Stomach smooth muscle (tissue), 2 donors: Measurements from ENCODE around the gene PHACTR1.

Source experiments
- H3K27ac ChIP-seq: one replicate; pipeline ENCODE4 v1.7.0; 2013; ENCODE audit warnings: mild to moderate bottlenecking, low read length, inconsistent platforms
- H3K27me3 ChIP-seq, 2 donors: one replicate each; pipeline ENCODE4 v1.7.0; 2013; ENCODE audit warnings: low read length in 2 of 2; ENCODE audit not compliant: insufficient read depth in 2 of 2, control insufficient read depth in 1 of 2
- H3K36me3 ChIP-seq, 2 donors: one replicate each; pipeline ENCODE4 v1.7.0; 2013; ENCODE audit warnings: low read length in 2 of 2; ENCODE audit not compliant: control insufficient read depth in 2 of 2, insufficient read depth in 2 of 2
- H3K4me1 ChIP-seq: one replicate; pipeline ENCODE4 v1.7.0; 2013; ENCODE audit warnings: low read length; ENCODE audit not compliant: control insufficient read depth, insufficient read depth
- H3K4me3 ChIP-seq, 2 donors: one replicate each; pipeline ENCODE4 v1.7.0; 2013; ENCODE audit warnings: low read length in 2 of 2
- H3K9ac ChIP-seq, 2 donors: one replicate each; pipeline ENCODE4 v1.7.0; 2013; ENCODE audit warnings: low read length in 2 of 2, mild to moderate bottlenecking in 1 of 2
- H3K9me3 ChIP-seq, 2 donors: one replicate each; pipeline ENCODE4 v1.7.0; 2013; ENCODE audit warnings: low read length in 2 of 2; ENCODE audit not compliant: control insufficient read depth in 2 of 2
- donor health status: healthy.
- donor health status: Pancreatic carcinoma.

The PHACTR1 gene

GRCh38 chr6:12845224-12846004, 128.8 kb downstream of the PHACTR1 start:
- H3K4me1 ChIP-seq, result no peaks in the 10 kb centered on the region
- no peak overlapping the region for H3K4me3 ChIP-seq
- no peaks in the 10 kb centered on the region for H3K9me3 ChIP-seq
- no peak overlapping the region for H3K27ac ChIP-seq
- no peak overlapping the region for H3K9ac ChIP-seq
- no peaks in the 10 kb centered on the region for H3K36me3 ChIP-seq
- peaks cover 4 to 10% of the 10 kb centered on the region in 2 donors for H3K27me3 ChIP-seq

GRCh38 chr6:12848964-12849808, 132.6 kb downstream of the PHACTR1 start:
- no peak overlapping the region for H3K4me3 ChIP-seq
- H3K36me3 ChIP-seq, result no peaks in the 10 kb centered on the region
- no peaks in the 10 kb centered on the region for H3K4me1 ChIP-seq
- H3K27me3 ChIP-seq, result peaks cover 4 to 6% of the 10 kb centered on the region in 2 donors
- H3K27ac ChIP-seq, result no peak overlapping the region
- no peaks in the 10 kb centered on the region for H3K9me3 ChIP-seq
- H3K9ac ChIP-seq, result no peak overlapping the region

- no peak overlapping the region for H3K27ac ChIP-seq
Observed at GRCh38 chr6:12849809-12850198, 133.2 kb downstream of the PHACTR1 start.

GRCh38 chr6:12851123-12851695, 134.6 kb downstream of the PHACTR1 start:
- H3K36me3 ChIP-seq, result no peaks in the 10 kb centered on the region
- H3K27me3 ChIP-seq, result peaks cover 2 to 6% of the 10 kb centered on the region in 2 donors
- no peaks in the 10 kb centered on the region for H3K9me3 ChIP-seq
- H3K27ac ChIP-seq, result no peak overlapping the region
- H3K9ac ChIP-seq, result no peak overlapping the region
- no peak overlapping the region for H3K4me3 ChIP-seq
- no peaks in the 10 kb centered on the region for H3K4me1 ChIP-seq

More at GRCh38 chr6:12849809-12850198, 133.2 kb downstream of the PHACTR1 start:
- no peaks in the 10 kb centered on the region for H3K36me3 ChIP-seq
- peaks cover 3 to 6% of the 10 kb centered on the region in 2 donors for H3K27me3 ChIP-seq
- no peaks in the 10 kb centered on the region for H3K9me3 ChIP-seq
- H3K4me3 ChIP-seq, result no peak overlapping the region
- H3K9ac ChIP-seq, result no peak overlapping the region
- no peaks in the 10 kb centered on the region for H3K4me1 ChIP-seq

DNA sequence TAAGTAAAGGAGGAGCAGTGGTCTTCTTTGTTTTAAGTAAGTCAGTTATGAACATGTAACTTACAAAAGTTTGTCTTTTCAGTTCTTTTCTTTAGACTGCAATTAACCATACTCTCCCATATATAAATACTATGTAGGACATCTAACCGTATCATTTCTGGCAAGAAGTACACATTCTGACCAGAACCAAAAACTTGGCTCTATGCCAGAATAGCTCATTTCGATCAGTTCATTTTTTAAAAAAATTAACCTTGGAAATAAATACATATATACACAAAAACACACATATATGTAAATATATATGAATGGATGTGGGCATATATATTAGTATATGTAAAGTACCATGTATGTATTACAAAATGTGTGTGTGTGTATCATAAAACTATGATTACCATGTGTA, 145.0 kb downstream of the PHACTR1 start:
- no peaks in the 10 kb centered on the region for H3K9me3 ChIP-seq
- H3K4me3 ChIP-seq, result no peak overlapping the region
- H3K4me1 ChIP-seq, result no peaks in the 10 kb centered on the region
- no peak overlapping the region for H3K9ac ChIP-seq
- no peaks in the 10 kb centered on the region for H3K36me3 ChIP-seq
- no peak overlapping the region for H3K27ac ChIP-seq
- H3K27me3 ChIP-seq, result no peaks in the 10 kb centered on the region

GRCh38 chr6:12865117-12865516, 148.6 kb downstream of the PHACTR1 start:
- Histone ChIP-seq H3K9ac (no peak overlapping the region), H3K27me3 (peaks cover 0 to 7% of the 10 kb centered on the region in 2 donors), H3K9me3 (no peaks in the 10 kb centered on the region), H3K4me3 (no peak overlapping the region), H3K36me3 (no peaks in the 10 kb centered on the region), H3K4me1 (no peaks in the 10 kb centered on the region), H3K27ac (no peak overlapping the region)

GRCh38 chr6:12865671-12866181, 149.2 kb downstream of the PHACTR1 start:
- H3K4me3 ChIP-seq, result no peak overlapping the region
- H3K9ac ChIP-seq, result no peak overlapping the region
- no peak overlapping the region for H3K27ac ChIP-seq
- H3K36me3 ChIP-seq, result no peaks in the 10 kb centered on the region
- peaks cover 0 to 7% of the 10 kb centered on the region in 2 donors for H3K27me3 ChIP-seq
- H3K9me3 ChIP-seq, result no peaks in the 10 kb centered on the region
- no peaks in the 10 kb centered on the region for H3K4me1 ChIP-seq

DNA sequence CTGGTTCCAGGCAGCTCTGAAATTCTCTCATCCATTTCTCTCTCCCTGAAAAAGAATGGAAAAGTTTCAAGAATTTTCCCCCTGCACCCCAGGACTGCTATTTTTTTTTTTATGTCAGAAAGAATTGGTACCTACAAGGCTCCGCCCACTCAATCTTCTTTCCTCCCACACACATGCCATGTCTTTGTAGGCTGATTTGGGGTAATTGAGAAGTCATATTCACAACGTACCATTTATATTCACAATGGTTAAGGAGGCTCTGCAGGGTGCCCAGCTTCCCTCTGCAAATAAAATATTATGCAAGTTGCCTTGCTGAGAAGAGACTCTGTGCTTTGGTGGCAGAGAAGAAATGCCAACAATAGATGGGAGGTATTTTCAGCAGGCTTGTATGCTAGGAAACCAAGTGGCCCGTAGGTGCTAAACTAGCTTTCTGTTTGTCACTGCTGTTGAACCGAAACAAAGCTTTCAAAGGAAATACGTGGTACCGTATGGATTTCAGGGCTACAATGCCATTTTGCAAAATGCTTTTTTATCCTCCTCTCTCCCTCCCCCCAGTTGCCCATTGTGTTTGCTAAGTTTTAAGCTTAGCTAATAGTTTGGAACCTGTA, 150.0 kb downstream of the PHACTR1 start:
- no peak overlapping the region for H3K9ac ChIP-seq
- H3K27ac ChIP-seq, result no peak overlapping the region
- no peaks in the 10 kb centered on the region for H3K9me3 ChIP-seq
- no peaks in the 10 kb centered on the region for H3K36me3 ChIP-seq
- no peak overlapping the region for H3K4me3 ChIP-seq
- no peaks in the 10 kb centered on the region for H3K4me1 ChIP-seq
- peaks cover 0 to 7% of the 10 kb centered on the region in 2 donors for H3K27me3 ChIP-seq

GRCh38 chr6:12869816-12870432, 153.4 kb downstream of the PHACTR1 start:
- Histone ChIP-seq H3K27ac (no peak overlapping the region), H3K4me1 (no peaks in the 10 kb centered on the region), H3K9ac (no peak overlapping the region), H3K9me3 (no peaks in the 10 kb centered on the region), H3K36me3 (no peaks in the 10 kb centered on the region), H3K4me3 (no peak overlapping the region), H3K27me3 (peaks cover 0 to 7% of the 10 kb centered on the region in 2 donors)

DNA sequence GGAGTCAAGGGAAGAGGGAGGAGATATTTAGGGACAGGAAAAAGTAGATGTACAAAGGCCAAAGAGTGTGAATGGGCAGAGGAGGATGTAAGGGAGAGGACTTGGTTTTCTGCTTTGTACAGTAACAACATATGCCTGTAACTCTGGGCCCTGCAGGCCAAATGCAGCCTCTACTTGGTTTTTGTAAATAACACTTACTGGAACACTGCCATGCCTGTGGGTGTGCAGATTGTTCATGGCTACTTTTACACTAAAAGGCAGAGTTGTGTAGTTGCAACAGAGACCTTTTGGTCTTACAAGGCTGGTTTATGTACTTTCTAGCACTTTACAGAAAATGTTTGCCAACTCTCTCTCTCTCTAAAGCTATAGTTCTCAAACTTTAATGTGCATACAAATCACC, 157.1 kb downstream of the PHACTR1 start:
- Histone ChIP-seq H3K36me3 (no peaks in the 10 kb centered on the region), H3K9ac (no peak overlapping the region), H3K4me3 (no peak overlapping the region), H3K27ac (no peak overlapping the region), H3K27me3 (peaks cover 0 to 4% of the 10 kb centered on the region in 2 donors), H3K4me1 (no peaks in the 10 kb centered on the region), H3K9me3 (no peaks in the 10 kb centered on the region)
